Measurements from ENCODE around the gene ZC3H4.

- TF ChIP-seq EZH2 (IDR thresholded peaks at IDR 0.05; ENCODE audit: borderline replicate concordance, low read length) (no peak), CTCF (IDR thresholded peaks at IDR 0.05; ENCODE audit: low read length) (no peak)
Observed at GRCh38 chr19:47134545-47134944, 21.0 kb upstream of the ZC3H4 start.
